ENCODE results near the gene MFSD6.
A peak's percentile ranks its signal among the peaks of the same experiment; 100 is the strongest.

The MFSD6 gene

GRCh38 chr2:190462611-190463010 is 54.5 kb downstream of the MFSD6 start:
- H3K4me1 ChIP-seq (ENCODE audit: control insufficient read depth, low read length): peaks cover 53% of the 10 kb centered on the region
- TF ChIP-seq EZH2phosphoT487 (IDR thresholded peaks at IDR 0.05; ENCODE audit: borderline replicate concordance, low read length): no peak
- TF ChIP-seq, protein P1, sequence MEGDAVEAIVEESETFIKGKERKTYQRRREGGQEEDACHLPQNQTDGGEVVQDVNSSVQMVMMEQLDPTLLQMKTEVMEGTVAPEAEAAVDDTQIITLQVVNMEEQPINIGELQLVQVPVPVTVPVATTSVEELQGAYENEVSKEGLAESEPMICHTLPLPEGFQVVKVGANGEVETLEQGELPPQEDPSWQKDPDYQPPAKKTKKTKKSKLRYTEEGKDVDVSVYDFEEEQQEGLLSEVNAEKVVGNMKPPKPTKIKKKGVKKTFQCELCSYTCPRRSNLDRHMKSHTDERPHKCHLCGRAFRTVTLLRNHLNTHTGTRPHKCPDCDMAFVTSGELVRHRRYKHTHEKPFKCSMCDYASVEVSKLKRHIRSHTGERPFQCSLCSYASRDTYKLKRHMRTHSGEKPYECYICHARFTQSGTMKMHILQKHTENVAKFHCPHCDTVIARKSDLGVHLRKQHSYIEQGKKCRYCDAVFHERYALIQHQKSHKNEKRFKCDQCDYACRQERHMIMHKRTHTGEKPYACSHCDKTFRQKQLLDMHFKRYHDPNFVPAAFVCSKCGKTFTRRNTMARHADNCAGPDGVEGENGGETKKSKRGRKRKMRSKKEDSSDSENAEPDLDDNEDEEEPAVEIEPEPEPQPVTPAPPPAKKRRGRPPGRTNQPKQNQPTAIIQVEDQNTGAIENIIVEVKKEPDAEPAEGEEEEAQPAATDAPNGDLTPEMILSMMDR (IDR thresholded peaks at IDR 0.05; ENCODE audit: low read depth, low read length, poor library complexity, severe bottlenecking): no peak

DNA sequence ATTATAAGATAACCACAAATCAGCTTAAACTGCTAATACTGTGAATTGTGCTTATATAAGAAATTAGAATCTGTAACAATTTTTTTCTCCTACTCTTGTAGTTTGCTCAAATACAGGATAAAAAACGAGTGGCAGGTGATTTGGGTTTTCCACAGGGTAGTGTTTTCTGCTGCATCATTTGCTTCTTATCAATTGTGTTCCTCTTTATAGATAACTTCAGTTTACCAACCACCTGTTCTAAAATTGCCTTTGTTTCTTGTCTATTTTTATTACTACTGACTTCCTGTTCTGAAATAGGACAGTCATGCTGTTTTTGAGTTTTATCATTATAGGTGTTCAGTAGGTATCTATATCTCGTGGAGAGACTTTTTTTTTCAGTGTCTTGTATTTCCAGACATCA is 56.9 kb downstream of the MFSD6 start:
- peak overlapping the region; percentile 19 for H3K4me3 ChIP-seq (ENCODE audit: low read length)
- no peaks in the 10 kb centered on the region for H3K9me3 ChIP-seq (ENCODE audit: control insufficient read depth, insufficient read depth, low read length)
- H3K36me3 ChIP-seq (ENCODE audit: control insufficient read depth, low read length): no peaks in the 10 kb centered on the region; the same call in 1 of the 2 replicates
- peaks cover 77% of the 10 kb centered on the region for H3K4me1 ChIP-seq (ENCODE audit: control insufficient read depth, low read length)
- no peaks in the 10 kb centered on the region for H4K20me1 ChIP-seq (ENCODE audit: control insufficient read depth, insufficient read depth, low read depth, low read length)
- H3K4me2 ChIP-seq (ENCODE audit: low read length): peak overlapping the region; percentile 47
- H3K9me2 ChIP-seq (replicated peaks; ENCODE audit: control insufficient read depth, low read length): no peaks in the 10 kb centered on the region
- peaks cover 27% of the 10 kb centered on the region for H3K79me2 ChIP-seq (ENCODE audit: control insufficient read depth, low read length)
- H3K27ac ChIP-seq (ENCODE audit: low read depth, low read length): peak overlapping the region; percentile 4; the same call in 1 of the 2 replicates
- no peaks in the 10 kb centered on the region for H3K27me3 ChIP-seq (ENCODE audit: control insufficient read depth, low read length)
- no peak for TF ChIP-seq EZH2phosphoT487 (IDR thresholded peaks at IDR 0.05; ENCODE audit: borderline replicate concordance, low read length)
- TF ChIP-seq, protein P1 (IDR thresholded peaks at IDR 0.05; ENCODE audit: low read depth, low read length, poor library complexity, severe bottlenecking): no peak
- H3F3A ChIP-seq (ENCODE audit: control insufficient read depth, insufficient read depth): peaks cover 3% of the 10 kb centered on the region; the same call in 1 of the 2 replicates

More at GRCh38 chr2:190462611-190463010, 54.5 kb downstream of the MFSD6 start:
- Histone ChIP-seq H4K20me1 (ENCODE audit: control insufficient read depth, insufficient read depth, low read depth, low read length) (no peaks in the 10 kb centered on the region), H3K4me2 (ENCODE audit: low read length) (peak overlapping the region; percentile 20; the same call in 1 of the 2 replicates), H3K36me3 (ENCODE audit: control insufficient read depth, low read length) (no peaks in the 10 kb centered on the region; the same call in 1 of the 2 replicates), H3K27me3 (ENCODE audit: control insufficient read depth, low read length) (no peaks in the 10 kb centered on the region), H3K9me2 (replicated peaks; ENCODE audit: control insufficient read depth, low read length) (no peaks in the 10 kb centered on the region), H3K9me3 (ENCODE audit: control insufficient read depth, insufficient read depth, low read length) (no peaks in the 10 kb centered on the region), H3K4me3 (ENCODE audit: low read length) (no peak overlapping the region), H3K79me2 (ENCODE audit: control insufficient read depth, low read length) (peaks cover 27% of the 10 kb centered on the region), H3K27ac (ENCODE audit: low read depth, low read length) (no peak overlapping the region), H3F3A (ENCODE audit: control insufficient read depth, insufficient read depth) (no peaks in the 10 kb centered on the region; the same call in 1 of the 2 replicates)

GRCh38 chr2:190466819-190467446 is 58.8 kb downstream of the MFSD6 start:
- TF ChIP-seq EZH2phosphoT487 (IDR thresholded peaks at IDR 0.05; ENCODE audit: borderline replicate concordance, low read length): no peak
- TF ChIP-seq, protein P1 (IDR thresholded peaks at IDR 0.05; ENCODE audit: low read depth, low read length, poor library complexity, severe bottlenecking): no peak
- Histone ChIP-seq H3K79me2 (ENCODE audit: control insufficient read depth, low read length) (peaks cover 27% of the 10 kb centered on the region), H3K9me3 (ENCODE audit: control insufficient read depth, insufficient read depth, low read length) (no peaks in the 10 kb centered on the region), H3K9me2 (replicated peaks; ENCODE audit: control insufficient read depth, low read length) (no peaks in the 10 kb centered on the region), H3K4me3 (ENCODE audit: low read length) (peak overlapping the region; percentile 56), H3K27ac (ENCODE audit: low read depth, low read length) (peak overlapping the region; percentile 75), H3K4me1 (ENCODE audit: control insufficient read depth, low read length) (peaks cover 74% of the 10 kb centered on the region), H4K20me1 (ENCODE audit: control insufficient read depth, insufficient read depth, low read depth, low read length) (no peaks in the 10 kb centered on the region), H3F3A (ENCODE audit: control insufficient read depth, insufficient read depth) (peaks cover 3% of the 10 kb centered on the region; the same call in 1 of the 2 replicates), H3K4me2 (ENCODE audit: low read length) (peak overlapping the region; percentile 70), H3K27me3 (ENCODE audit: control insufficient read depth, low read length) (no peaks in the 10 kb centered on the region), H3K36me3 (ENCODE audit: control insufficient read depth, low read length) (peaks cover 5% of the 10 kb centered on the region)
